ENCODE results near the gene VMO1.

DNA sequence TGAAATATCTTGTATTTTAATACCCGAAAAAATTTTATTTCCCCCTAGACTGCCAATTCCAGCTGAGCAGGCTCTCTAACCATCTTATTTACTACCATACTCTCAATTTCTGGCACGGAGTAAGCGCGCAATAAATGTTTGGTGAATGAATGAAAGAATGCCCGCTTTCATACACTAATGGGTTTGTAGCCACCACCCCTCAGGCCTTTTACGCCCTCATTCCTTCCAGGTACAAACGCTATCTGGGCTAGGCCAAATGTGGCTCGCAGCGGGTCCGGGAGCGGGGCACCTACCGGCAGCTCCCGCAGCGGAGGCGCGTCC, 20.3 kb upstream of the VMO1 start:
- no peak for TF ChIP-seq EZH2phosphoT487 (IDR thresholded peaks at IDR 0.05; ENCODE audit: insufficient read depth, low read depth)
- no peak for TF ChIP-seq EZH2 (IDR thresholded peaks at IDR 0.05; ENCODE audit: insufficient read depth, poor library complexity, severe bottlenecking)
